22Rv1 (cell line): Measurements from ENCODE around the gene RHBDF2.

ENCODE experiments used
- H3K27ac ChIP-seq: fragments of 450-650 bp; 2 replicates; pipeline ENCODE4 v1.5.1; 2017
- ZFX ChIP-seq: fragments of 450-650 bp; IDR thresholded peaks from 2 replicates; pipeline ENCODE4 v1.6.1; 2017; ENCODE audit warnings: antibody characterized with exemption, borderline replicate concordance
- TF ChIP-seq, protein P1 (sequence below): fragments of 450-650 bp; IDR thresholded peaks from 2 replicates; pipeline ENCODE4 v1.5.1; 2017; ENCODE audit warnings: mild to moderate bottlenecking

The RHBDF2 gene

DNA sequence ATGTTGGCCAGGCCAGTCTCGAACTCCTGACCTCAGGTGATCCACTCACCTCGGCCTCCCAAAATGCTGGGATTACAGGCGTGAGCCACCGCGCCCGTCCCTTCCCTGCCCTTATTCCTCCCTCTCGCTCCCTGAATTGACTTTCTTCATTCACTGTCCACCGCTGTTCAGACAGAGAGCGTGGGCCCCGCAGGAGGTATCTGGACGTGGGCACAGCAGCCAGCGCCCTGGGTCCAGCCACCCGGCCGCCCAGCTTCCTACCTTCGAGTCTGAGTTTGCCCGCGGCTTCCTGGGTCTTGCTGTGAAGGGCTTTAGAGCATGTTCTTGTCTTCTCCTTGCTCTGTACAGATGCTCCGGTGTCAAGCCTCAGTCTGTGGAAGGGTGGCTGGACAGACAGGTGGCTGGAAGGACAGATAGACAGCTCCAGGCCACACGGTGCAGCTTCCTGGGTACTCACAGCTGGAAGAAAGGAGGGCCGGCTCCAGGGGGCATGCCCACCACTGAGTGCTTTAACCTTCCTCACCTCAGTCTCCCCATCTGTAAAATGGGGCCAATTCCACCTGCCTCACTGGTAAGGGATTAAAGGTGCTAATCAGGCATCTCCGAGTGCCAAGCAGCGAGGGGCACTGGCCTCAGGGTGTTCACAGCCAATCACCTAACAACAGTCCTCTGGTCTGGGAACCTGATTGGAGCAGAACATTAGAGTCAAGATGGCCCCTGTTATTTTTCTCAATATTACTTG lies 13.6 kb downstream of the RHBDF2 start:
- no peak overlapping the region for H3K27ac ChIP-seq
- TF ChIP-seq, protein P1, sequence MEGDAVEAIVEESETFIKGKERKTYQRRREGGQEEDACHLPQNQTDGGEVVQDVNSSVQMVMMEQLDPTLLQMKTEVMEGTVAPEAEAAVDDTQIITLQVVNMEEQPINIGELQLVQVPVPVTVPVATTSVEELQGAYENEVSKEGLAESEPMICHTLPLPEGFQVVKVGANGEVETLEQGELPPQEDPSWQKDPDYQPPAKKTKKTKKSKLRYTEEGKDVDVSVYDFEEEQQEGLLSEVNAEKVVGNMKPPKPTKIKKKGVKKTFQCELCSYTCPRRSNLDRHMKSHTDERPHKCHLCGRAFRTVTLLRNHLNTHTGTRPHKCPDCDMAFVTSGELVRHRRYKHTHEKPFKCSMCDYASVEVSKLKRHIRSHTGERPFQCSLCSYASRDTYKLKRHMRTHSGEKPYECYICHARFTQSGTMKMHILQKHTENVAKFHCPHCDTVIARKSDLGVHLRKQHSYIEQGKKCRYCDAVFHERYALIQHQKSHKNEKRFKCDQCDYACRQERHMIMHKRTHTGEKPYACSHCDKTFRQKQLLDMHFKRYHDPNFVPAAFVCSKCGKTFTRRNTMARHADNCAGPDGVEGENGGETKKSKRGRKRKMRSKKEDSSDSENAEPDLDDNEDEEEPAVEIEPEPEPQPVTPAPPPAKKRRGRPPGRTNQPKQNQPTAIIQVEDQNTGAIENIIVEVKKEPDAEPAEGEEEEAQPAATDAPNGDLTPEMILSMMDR = no peak
- TF ChIP-seq ZFX = no peak

DNA sequence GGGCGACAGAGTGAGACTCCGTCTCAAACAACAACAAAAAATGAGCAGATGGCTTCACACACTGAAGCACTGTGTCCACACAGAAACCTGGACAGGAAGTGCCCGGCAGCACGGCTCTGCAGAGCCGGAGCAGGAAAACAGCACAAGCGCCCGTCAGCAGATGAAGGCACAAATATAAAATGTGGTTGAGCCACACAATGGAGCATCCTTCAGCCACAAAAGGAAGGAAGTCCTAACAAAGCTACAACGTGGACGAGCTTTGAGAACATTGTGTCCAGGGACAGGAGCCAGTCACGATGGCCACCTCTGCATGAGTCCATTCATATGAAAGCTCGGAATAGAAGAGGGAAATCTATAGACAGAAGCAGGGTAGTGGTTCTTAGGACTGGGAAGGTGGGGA lies 15.7 kb downstream of the RHBDF2 start:
- TF ChIP-seq, protein P1 = no peak
- TF ChIP-seq ZFX = no peak
- H3K27ac ChIP-seq = no peak overlapping the region

DNA sequence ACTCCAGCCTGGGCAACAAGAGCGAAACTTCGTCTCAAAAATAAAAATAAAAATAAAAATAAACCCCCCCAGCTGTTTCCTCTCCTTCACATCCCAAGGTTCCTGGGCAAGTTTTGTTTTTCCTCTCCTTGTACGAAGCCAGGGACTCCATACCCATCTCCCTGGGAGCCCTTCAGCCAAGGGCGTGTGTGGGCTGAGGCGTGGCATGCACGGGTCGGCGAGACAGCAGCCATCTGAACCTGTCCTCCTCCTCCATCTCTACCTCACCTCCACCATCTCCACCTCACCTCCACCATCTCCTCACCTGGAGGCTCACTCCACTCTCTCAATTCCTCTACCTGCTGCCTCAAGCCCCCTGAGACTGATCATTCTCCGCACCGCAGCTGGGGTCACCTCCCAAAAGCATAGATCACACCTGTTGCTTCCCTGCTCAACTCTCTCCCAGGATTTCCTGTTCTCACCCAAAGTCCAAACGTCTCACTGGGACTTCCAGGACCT lies 16.9 kb downstream of the RHBDF2 start:
- H3K27ac ChIP-seq = no peak overlapping the region
- no peak for TF ChIP-seq ZFX
- TF ChIP-seq, protein P1 = no peak

DNA sequence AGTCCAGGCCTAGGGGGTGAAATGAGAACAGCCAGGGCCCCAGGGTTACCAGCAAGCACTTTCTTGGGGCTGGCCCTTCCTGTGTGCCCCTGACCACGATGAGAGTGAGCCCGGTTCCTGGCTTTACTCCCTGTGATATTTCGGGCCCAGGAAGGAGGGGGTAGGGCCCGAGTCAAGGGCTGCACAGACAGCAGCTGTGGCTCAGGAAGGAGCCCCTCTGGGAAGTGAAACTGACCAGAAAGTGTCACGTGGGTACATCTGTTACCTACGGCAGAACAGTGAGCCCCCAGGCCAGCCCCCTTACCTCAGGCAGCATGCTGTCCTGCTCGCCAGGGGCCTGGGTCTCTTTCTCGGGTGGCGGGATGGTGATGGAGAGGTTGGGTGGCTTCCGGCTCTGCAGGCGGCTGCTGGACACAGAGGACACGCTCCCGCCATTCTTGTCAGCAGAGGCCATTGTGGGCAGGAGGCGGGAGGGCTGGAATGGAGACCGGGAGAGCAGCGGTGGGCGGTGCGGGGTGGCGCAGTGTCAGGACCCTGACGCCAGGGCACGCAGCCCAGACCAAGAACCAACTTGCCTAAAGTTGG lies 20.1 kb downstream of the RHBDF2 start:
- TF ChIP-seq, protein P1 = no peak
- TF ChIP-seq ZFX = no peak
- no peak overlapping the region for H3K27ac ChIP-seq

DNA sequence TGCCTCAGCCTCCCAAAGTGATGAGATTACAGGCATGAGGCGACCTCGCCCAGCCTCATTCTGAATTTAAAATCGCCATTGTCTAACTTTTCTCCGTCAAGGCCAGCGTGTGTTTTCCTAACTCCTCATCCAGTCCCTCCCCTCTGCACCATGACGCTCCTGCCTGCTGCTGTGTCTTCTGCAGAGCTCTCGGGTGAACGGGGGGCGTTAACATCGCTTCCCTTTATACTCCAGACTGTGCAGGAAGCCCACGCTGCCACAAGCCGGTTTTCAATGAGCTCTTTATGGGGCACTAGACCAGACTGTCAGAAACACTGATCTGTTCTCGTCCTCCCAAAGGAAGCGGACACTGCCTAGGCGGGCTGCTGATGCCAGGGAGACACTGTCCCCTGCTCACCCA lies 20.6 kb downstream of the RHBDF2 start:
- no peak overlapping the region for H3K27ac ChIP-seq
- no peak for TF ChIP-seq ZFX
- TF ChIP-seq, protein P1 = no peak

DNA sequence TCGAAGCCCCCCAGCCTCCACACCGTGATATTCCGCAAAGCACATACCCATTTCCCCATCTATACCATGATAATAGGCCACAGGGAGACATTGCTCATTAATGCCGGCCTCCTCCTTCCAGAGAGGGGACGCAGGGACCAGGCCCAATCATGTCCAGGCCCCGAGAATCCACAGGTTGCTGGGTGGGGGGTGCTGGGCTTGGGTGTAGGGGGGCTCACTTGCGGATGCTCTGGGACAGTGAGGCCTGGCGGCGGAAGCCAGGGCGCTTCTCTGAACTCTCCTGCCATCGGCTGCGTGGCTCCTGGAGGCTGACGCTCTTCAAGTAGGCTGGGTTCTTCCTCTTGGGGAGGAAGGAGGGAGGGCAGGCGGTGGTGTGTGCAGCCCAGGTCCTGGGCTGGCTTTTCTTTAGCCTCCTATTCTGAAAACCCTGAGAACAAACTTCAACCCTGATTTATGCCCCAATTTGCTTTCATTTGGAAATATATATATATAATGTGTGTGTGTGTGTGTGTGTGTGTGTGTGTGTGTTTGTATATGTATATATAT lies 21.6 kb downstream of the RHBDF2 start:
- TF ChIP-seq, protein P1 = no peak
- TF ChIP-seq ZFX = no peak
- H3K27ac ChIP-seq = no peak overlapping the region
